ENCODE data around the gene LEPR. TPM values are rescaled to one million over a fixed set of nuclear protein-coding genes. Genes with fewer than 3 reads are reported as not detected.

The LEPR gene
- total and polyA plus RNA-seq, 2 donors (not counting 1 experiment from before 2014, with no cell fraction given), result 8.0 to 20.1 TPM

GRCh38 chr1:65392497-65392896, 28.0 kb upstream of the LEPR start:
- no peak overlapping the region for H3K9ac ChIP-seq (ENCODE audit: insufficient read depth, low read length)
- H3K36me3 ChIP-seq (ENCODE audit: control insufficient read depth, insufficient read depth, low read length), result no peaks in the 10 kb centered on the region
- no peak for TF ChIP-seq EZH2 (IDR thresholded peaks at IDR 0.05; ENCODE audit: low read length, missing control alignments)
- no peak for TF ChIP-seq CTCF (conservative IDR thresholded peaks at IDR 0.05 in 1 of 2, IDR thresholded peaks at IDR 0.05 in 1 of 2; ENCODE audit: low read depth in 1 of 2, low read length in 2 of 2)

GRCh38 chr1:65393347-65393746, 27.1 kb upstream of the LEPR start:
- H2AFZ ChIP-seq (ENCODE audit: low read length), result no peak overlapping the region
- no peaks in the 10 kb centered on the region for H3K79me2 ChIP-seq (ENCODE audit: control insufficient read depth, insufficient read depth, low read length)
- no peak overlapping the region for H3K4me2 ChIP-seq (ENCODE audit: extremely low read depth, insufficient read depth, low read length)
- DNase-seq (ENCODE audit: low read depth in 2 of 2), result peak; percentile 4 to 53
- H3K36me3 ChIP-seq (ENCODE audit: control insufficient read depth, insufficient read depth, low read length), result no peaks in the 10 kb centered on the region
- H3K9me3 ChIP-seq (ENCODE audit: control insufficient read depth, insufficient read depth, low read depth, low read length), result no peaks in the 10 kb centered on the region
- H3K27me3 ChIP-seq (ENCODE audit: control insufficient read depth, insufficient read depth, low read length), result no peaks in the 10 kb centered on the region
- H3K27ac ChIP-seq (ENCODE audit: insufficient read depth, low read length), result no peak overlapping the region
- no peak overlapping the region for H3K4me3 ChIP-seq (replicated peaks in 1 of 4; ENCODE audit: control extremely low read depth in 1 of 4, insufficient read depth in 1 of 4, low read depth in 3 of 4, low read length in 4 of 4)
- H3K9ac ChIP-seq (ENCODE audit: insufficient read depth, low read length), result no peak overlapping the region
- H4K20me1 ChIP-seq (ENCODE audit: control insufficient read depth, extremely low read depth, insufficient read depth, low read length), result no peaks in the 10 kb centered on the region
- no peak for TF ChIP-seq EZH2 (IDR thresholded peaks at IDR 0.05; ENCODE audit: low read length, missing control alignments)
- no peak for TF ChIP-seq CTCF (conservative IDR thresholded peaks at IDR 0.05 in 1 of 2, IDR thresholded peaks at IDR 0.05 in 1 of 2; ENCODE audit: low read depth in 1 of 2, low read length in 2 of 2)
- no peaks in the 10 kb centered on the region for H3K4me1 ChIP-seq (ENCODE audit: control insufficient read depth, extremely low read depth, insufficient read depth, low read length)

More at GRCh38 chr1:65392497-65392896, 28.0 kb upstream of the LEPR start:
- Histone ChIP-seq H3K4me1 (ENCODE audit: control insufficient read depth, extremely low read depth, insufficient read depth, low read length) (no peaks in the 10 kb centered on the region), H4K20me1 (ENCODE audit: control insufficient read depth, extremely low read depth, insufficient read depth, low read length) (no peaks in the 10 kb centered on the region), H3K79me2 (ENCODE audit: control insufficient read depth, insufficient read depth, low read length) (no peaks in the 10 kb centered on the region), H2AFZ (ENCODE audit: low read length) (no peak overlapping the region), H3K4me2 (ENCODE audit: extremely low read depth, insufficient read depth, low read length) (no peak overlapping the region), H3K27me3 (ENCODE audit: control insufficient read depth, insufficient read depth, low read length) (no peaks in the 10 kb centered on the region), H3K4me3 (replicated peaks in 1 of 4; ENCODE audit: control extremely low read depth in 1 of 4, insufficient read depth in 1 of 4, low read depth in 3 of 4, low read length in 4 of 4) (no peak overlapping the region), H3K27ac (ENCODE audit: insufficient read depth, low read length) (no peak overlapping the region), H3K9me3 (ENCODE audit: control insufficient read depth, insufficient read depth, low read depth, low read length) (no peaks in the 10 kb centered on the region)
- no peak for DNase-seq (ENCODE audit: low read depth in 2 of 2)

GRCh38 chr1:65393928-65394327, 26.5 kb upstream of the LEPR start:
- no peak for TF ChIP-seq EZH2 (IDR thresholded peaks at IDR 0.05; ENCODE audit: low read length, missing control alignments)
- TF ChIP-seq CTCF (conservative IDR thresholded peaks at IDR 0.05 in 1 of 2, IDR thresholded peaks at IDR 0.05 in 1 of 2; ENCODE audit: low read depth in 1 of 2, low read length in 2 of 2), result no peak
- no peak overlapping the region for H2AFZ ChIP-seq (ENCODE audit: low read length)
- H3K9me3 ChIP-seq (ENCODE audit: control insufficient read depth, insufficient read depth, low read depth, low read length), result no peaks in the 10 kb centered on the region
- no peaks in the 10 kb centered on the region for H4K20me1 ChIP-seq (ENCODE audit: control insufficient read depth, extremely low read depth, insufficient read depth, low read length)
- H3K4me2 ChIP-seq (ENCODE audit: extremely low read depth, insufficient read depth, low read length), result no peak overlapping the region
- H3K36me3 ChIP-seq (ENCODE audit: control insufficient read depth, insufficient read depth, low read length), result no peaks in the 10 kb centered on the region
- no peak overlapping the region for H3K9ac ChIP-seq (ENCODE audit: insufficient read depth, low read length)
- no peaks in the 10 kb centered on the region for H3K4me1 ChIP-seq (ENCODE audit: control insufficient read depth, extremely low read depth, insufficient read depth, low read length)
- no peaks in the 10 kb centered on the region for H3K79me2 ChIP-seq (ENCODE audit: control insufficient read depth, insufficient read depth, low read length)
- H3K27ac ChIP-seq (ENCODE audit: insufficient read depth, low read length), result no peak overlapping the region
- no peak overlapping the region for H3K4me3 ChIP-seq (replicated peaks in 1 of 4; ENCODE audit: control extremely low read depth in 1 of 4, insufficient read depth in 1 of 4, low read depth in 3 of 4, low read length in 4 of 4)
- H3K27me3 ChIP-seq (ENCODE audit: control insufficient read depth, insufficient read depth, low read length), result no peaks in the 10 kb centered on the region
- no peak for DNase-seq (ENCODE audit: low read depth in 2 of 2)
